ENCODE measurements around the gene GP2. TPM values are rescaled to one million over a fixed set of nuclear protein-coding genes. Genes with fewer than 3 reads are reported as not detected.

The GP2 gene
- total and polyA plus RNA-seq, 9 donors: 0.30 to 21.0 (median 2.0) TPM; not detected in 4

DNA sequence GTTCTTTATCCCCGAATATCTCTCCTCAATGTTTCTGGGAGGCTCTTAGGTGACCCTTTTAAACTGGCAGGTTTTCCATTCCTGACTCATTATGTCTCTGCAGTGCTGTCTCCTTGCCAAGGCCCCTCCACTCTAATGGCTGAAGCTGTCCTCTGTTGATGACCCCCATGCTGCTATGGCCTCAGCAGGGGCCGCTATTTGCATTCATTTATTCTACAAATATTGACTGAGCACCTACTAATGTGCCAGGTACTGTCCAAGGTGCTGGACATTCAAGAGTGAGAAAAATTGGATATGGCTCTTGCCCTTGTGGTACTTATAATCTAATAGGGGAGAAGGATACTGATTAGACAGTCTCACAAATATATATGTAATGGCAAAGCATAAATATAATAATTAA lies 55.4 kb downstream of the GP2 start:
- 75 to 79% (median 76%) methylated on average over 2 of the region's 2 CpGs for WGBS, 3 donors
- H3K4me3 ChIP-seq: no peak overlapping the region
- H3K27me3 ChIP-seq: no peaks in the 10 kb centered on the region
- H3K36me3 ChIP-seq: no peaks in the 10 kb centered on the region
- no peak overlapping the region for H3K27ac ChIP-seq
- TF ChIP-seq EP300 (IDR thresholded peaks at IDR 0.05): no peak
- H3K4me1 ChIP-seq (ENCODE audit: insufficient read depth): no peaks in the 10 kb centered on the region
- no peak for DNase-seq
- intact Hi-C loops (cut with DNase I): no loop called here
- H3K9me3 ChIP-seq: no peaks in the 10 kb centered on the region

DNA sequence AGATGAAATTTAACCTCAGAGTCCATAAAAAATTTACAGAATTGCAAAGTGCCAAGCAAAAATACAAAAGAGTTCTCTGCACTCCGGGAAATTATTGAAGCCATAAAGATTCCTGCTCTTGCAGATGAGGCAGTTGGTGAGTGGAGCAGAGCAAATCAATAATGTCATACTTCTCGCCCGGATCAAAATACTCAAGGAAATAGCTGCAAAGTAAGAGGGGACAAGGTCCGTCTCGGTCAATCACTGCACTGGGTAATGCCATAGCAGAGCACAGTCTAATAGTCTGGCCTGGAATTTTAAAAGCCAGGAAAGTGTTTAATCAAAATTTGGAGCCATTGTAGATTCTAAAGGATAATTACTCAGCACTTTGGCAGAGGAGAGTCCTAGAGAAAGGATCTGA lies 58.9 kb downstream of the GP2 start:
- 70 to 85% (median 75%) methylated on average over 5 of the region's 5 CpGs for WGBS, 3 donors
- Histone ChIP-seq H3K9me3 (no peaks in the 10 kb centered on the region), H3K4me1 (ENCODE audit: insufficient read depth) (no peaks in the 10 kb centered on the region), H3K27me3 (no peaks in the 10 kb centered on the region), H3K36me3 (no peaks in the 10 kb centered on the region), H3K27ac (no peak overlapping the region), H3K4me3 (no peak overlapping the region)
- no peak for DNase-seq
- intact Hi-C loops (cut with DNase I): no loop called here
- TF ChIP-seq POLR2A (IDR thresholded peaks at IDR 0.05) (no peak), EP300 (IDR thresholded peaks at IDR 0.05) (no peak)
- TF ChIP-seq, protein P1, sequence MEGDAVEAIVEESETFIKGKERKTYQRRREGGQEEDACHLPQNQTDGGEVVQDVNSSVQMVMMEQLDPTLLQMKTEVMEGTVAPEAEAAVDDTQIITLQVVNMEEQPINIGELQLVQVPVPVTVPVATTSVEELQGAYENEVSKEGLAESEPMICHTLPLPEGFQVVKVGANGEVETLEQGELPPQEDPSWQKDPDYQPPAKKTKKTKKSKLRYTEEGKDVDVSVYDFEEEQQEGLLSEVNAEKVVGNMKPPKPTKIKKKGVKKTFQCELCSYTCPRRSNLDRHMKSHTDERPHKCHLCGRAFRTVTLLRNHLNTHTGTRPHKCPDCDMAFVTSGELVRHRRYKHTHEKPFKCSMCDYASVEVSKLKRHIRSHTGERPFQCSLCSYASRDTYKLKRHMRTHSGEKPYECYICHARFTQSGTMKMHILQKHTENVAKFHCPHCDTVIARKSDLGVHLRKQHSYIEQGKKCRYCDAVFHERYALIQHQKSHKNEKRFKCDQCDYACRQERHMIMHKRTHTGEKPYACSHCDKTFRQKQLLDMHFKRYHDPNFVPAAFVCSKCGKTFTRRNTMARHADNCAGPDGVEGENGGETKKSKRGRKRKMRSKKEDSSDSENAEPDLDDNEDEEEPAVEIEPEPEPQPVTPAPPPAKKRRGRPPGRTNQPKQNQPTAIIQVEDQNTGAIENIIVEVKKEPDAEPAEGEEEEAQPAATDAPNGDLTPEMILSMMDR (IDR thresholded peaks at IDR 0.05): no peak

DNA sequence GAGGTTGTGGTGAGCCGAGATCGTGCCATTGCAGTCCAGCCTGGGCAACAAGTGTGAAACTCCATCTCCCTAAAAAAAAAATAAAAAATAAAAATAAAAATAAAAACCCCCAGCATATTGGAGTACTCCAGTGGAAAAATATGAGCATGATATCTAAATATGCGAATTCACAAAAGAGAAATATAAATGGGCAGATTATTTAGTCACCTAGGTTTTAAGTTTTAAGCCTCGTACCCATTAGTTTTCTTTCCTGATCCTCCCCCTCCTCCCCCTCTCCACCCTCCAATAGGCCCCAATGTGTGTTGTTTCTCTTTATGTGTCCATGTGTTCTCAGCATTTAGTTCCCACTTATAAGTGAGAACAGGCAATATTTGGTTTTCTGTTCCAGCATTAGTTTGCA lies 62.3 kb downstream of the GP2 start:
- Histone ChIP-seq H3K36me3 (no peaks in the 10 kb centered on the region), H3K4me3 (no peak overlapping the region), H3K27ac (no peak overlapping the region), H3K4me1 (ENCODE audit: insufficient read depth) (no peaks in the 10 kb centered on the region), H3K27me3 (no peaks in the 10 kb centered on the region), H3K9me3 (no peaks in the 10 kb centered on the region)
- intact Hi-C loops (cut with DNase I): no loop called here
- TF ChIP-seq, protein P1 (IDR thresholded peaks at IDR 0.05): no peak
- TF ChIP-seq EP300 (IDR thresholded peaks at IDR 0.05) (no peak), POLR2A (IDR thresholded peaks at IDR 0.05) (no peak)
- WGBS, 3 donors: 79 to 83% (median 82%) methylated on average over 4 of the region's 4 CpGs
- no peak for DNase-seq

- H3K4me3 ChIP-seq: no peak overlapping the region
- 49 to 60% (median 52%) methylated on average over 11 to 12 of the region's 12 CpGs for WGBS, 3 donors
- no peak for DNase-seq
- no peaks in the 10 kb centered on the region for H3K27me3 ChIP-seq
- intact Hi-C loops (cut with DNase I): no loop called here
- no peaks in the 10 kb centered on the region for H3K9me3 ChIP-seq
- no peaks in the 10 kb centered on the region for H3K4me1 ChIP-seq (ENCODE audit: insufficient read depth)
- no peak overlapping the region for H3K27ac ChIP-seq
- TF ChIP-seq, protein P1 (IDR thresholded peaks at IDR 0.05): no peak
- TF ChIP-seq EP300 (IDR thresholded peaks at IDR 0.05): no peak
- no peak for TF ChIP-seq POLR2A (IDR thresholded peaks at IDR 0.05)
- H3K36me3 ChIP-seq: no peaks in the 10 kb centered on the region
Measured at GRCh38 chr16:20263138-20263855, 64.0 kb downstream of the GP2 start.

DNA sequence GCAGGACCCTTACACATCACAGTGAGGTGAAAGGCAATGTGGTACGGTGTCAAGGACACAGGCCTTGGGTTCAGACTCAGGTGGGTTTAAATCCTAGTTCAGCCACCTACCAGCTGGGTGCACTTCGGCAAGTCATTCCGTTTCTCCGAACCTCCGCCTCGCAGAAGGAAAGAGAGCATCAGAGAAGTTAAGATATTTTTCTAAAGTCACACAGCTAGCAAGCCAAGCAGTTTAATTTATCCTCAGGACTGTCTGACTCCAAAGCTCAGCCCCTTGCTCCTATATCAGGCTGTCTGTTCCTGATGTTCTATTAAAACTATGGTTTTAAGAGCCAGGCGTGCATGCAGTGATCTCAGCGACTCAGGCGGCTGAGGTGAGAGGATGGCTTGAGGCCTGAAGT lies 65.1 kb downstream of the GP2 start:
- TF ChIP-seq, protein P1 (IDR thresholded peaks at IDR 0.05): no peak
- TF ChIP-seq EP300 (IDR thresholded peaks at IDR 0.05) (no peak), POLR2A (IDR thresholded peaks at IDR 0.05) (no peak)
- no peak overlapping the region for H3K27ac ChIP-seq
- no peak overlapping the region for H3K4me3 ChIP-seq
- H3K4me1 ChIP-seq (ENCODE audit: insufficient read depth): no peaks in the 10 kb centered on the region
- no peaks in the 10 kb centered on the region for H3K9me3 ChIP-seq
- no peaks in the 10 kb centered on the region for H3K36me3 ChIP-seq
- DNase-seq: no peak
- 90 to 92% (median 91%) methylated on average over 9 of the region's 9 CpGs for WGBS, 3 donors
- no peaks in the 10 kb centered on the region for H3K27me3 ChIP-seq
- intact Hi-C loops (cut with DNase I): no loop called here
